Iris pigment epithelial cell (primary cell): Measurements from ENCODE around the gene SAMMSON.

Experiments used
- DNase-seq: peaks from one replicate; pipeline ENCODE4 v3.0.0-alpha.2; 2011; ENCODE audit warnings: low read depth

Gene SAMMSON

GRCh38 chr3:70090322-70090913, 90.9 kb downstream of the SAMMSON start:
- peak; percentile 36 for DNase-seq

GRCh38 chr3:70094197-70094596, 94.7 kb downstream of the SAMMSON start:
- no peak for DNase-seq

GRCh38 chr3:70095260-70095659, 95.7 kb downstream of the SAMMSON start:
- no peak for DNase-seq

GRCh38 chr3:70096376-70097066, 97.0 kb downstream of the SAMMSON start:
- no peak for DNase-seq

GRCh38 chr3:70097084-70097483, 97.6 kb downstream of the SAMMSON start:
- DNase-seq, result no peak

GRCh38 chr3:70108072-70108471, 108.5 kb downstream of the SAMMSON start:
- peak; percentile 14 for DNase-seq

GRCh38 chr3:70108546-70108945, 109.0 kb downstream of the SAMMSON start:
- no peak for DNase-seq

GRCh38 chr3:70110066-70110465, 110.5 kb downstream of the SAMMSON start:
- DNase-seq, result no peak

- peak; percentile 3 for DNase-seq
Observed at GRCh38 chr3:70111411-70111810, 111.9 kb downstream of the SAMMSON start.

- no peak for DNase-seq
Observed at GRCh38 chr3:70112751-70113150, 113.2 kb downstream of the SAMMSON start.

- DNase-seq, result no peak
Observed at GRCh38 chr3:70114431-70114830, 114.9 kb downstream of the SAMMSON start.

GRCh38 chr3:70119879-70120278, 120.3 kb downstream of the SAMMSON start:
- DNase-seq, result no peak
